ENCODE data around the gene METTL13. TPM values are rescaled to one million over a fixed set of nuclear protein-coding genes. Genes with fewer than 3 reads are reported as not detected.

The METTL13 gene
- total and polyA plus RNA-seq, 8 donors = 1.8 to 101 (median 14.4) TPM

DNA sequence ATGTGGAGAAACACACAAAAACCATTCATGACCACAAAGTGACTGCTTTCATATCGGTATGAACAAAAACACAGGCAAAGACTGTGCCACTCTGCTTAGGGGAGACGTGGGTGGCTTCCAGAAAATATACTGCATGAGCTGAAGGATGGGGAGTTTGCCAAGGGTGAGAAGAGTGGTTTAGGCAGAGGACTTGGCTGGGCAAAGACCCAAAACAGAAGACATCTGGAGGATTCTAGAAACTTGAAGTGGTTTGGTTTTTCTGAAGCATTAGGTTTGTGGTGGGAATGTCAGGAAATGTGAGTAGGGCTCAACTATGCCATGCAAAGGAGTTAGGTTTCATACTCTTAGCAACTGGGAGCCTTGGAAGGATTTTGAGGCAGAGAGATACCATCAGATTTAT lies 33.2 kb downstream of the METTL13 start:
- H3K27ac ChIP-seq = no peak overlapping the region
- intact Hi-C loops (cut with DNase I; ENCODE audit: low total_unique reads) = no loop called here

DNA sequence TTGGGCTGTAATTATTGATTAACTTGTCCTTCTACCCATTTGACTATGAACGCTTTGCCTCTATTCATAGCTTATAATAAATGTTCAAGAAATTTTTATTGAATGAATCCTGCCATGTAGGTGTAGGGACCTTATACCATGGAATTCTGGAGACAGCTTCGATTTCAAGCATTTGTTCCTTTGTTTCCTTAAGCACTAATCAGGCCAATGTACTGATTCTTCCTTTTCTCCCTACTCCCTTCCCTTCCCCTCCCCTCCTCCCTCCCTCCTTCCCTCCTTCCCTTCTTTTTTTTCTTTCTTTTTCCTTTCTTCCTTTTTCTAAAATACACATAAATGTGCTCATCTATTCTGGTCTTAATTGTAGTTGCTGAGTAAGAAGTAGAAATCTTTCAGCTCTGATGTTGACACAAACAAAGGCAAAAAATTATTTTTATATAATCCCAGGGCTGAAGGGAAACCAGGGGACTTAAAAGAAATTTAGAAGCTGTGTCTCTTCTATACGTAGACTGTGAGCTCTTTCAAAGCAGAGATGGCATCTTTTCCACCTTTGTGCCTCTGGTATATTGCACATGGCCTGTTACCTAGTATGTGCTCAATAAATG lies 34.9 kb downstream of the METTL13 start:
- Histone ChIP-seq H3K27me3 (no peaks in the 10 kb centered on the region), H3K4me3 (no peak overlapping the region), H3K4me1 (peaks cover 0 to 3% (median 0%) of the 10 kb centered on the region in 4 donors), H3K36me3 (no peaks in the 10 kb centered on the region), H3K27ac (no peak overlapping the region), H3K9me3 (no peaks in the 10 kb centered on the region)
- intact Hi-C loops (cut with DNase I; ENCODE audit: low total_unique reads) = no loop called here
- TF ChIP-seq POLR2AphosphoS5 (IDR thresholded peaks at IDR 0.05) = no peak
- TF ChIP-seq EP300 (IDR thresholded peaks at IDR 0.05) = no peak
- TF ChIP-seq POLR2A (IDR thresholded peaks at IDR 0.05) = no peak
- TF ChIP-seq, protein P1, sequence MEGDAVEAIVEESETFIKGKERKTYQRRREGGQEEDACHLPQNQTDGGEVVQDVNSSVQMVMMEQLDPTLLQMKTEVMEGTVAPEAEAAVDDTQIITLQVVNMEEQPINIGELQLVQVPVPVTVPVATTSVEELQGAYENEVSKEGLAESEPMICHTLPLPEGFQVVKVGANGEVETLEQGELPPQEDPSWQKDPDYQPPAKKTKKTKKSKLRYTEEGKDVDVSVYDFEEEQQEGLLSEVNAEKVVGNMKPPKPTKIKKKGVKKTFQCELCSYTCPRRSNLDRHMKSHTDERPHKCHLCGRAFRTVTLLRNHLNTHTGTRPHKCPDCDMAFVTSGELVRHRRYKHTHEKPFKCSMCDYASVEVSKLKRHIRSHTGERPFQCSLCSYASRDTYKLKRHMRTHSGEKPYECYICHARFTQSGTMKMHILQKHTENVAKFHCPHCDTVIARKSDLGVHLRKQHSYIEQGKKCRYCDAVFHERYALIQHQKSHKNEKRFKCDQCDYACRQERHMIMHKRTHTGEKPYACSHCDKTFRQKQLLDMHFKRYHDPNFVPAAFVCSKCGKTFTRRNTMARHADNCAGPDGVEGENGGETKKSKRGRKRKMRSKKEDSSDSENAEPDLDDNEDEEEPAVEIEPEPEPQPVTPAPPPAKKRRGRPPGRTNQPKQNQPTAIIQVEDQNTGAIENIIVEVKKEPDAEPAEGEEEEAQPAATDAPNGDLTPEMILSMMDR (IDR thresholded peaks at IDR 0.05) = no peak
- DNase-seq = no peak
- 83 to 90% (median 88%) methylated on average over 3 of the region's 3 CpGs for WGBS, 5 donors

More for the DNA sequence above, 33.2 kb downstream of the METTL13 start:
- H3K36me3 ChIP-seq = no peaks in the 10 kb centered on the region
- DNase-seq = no peak
- H3K4me1 ChIP-seq = peaks cover 0 to 3% (median 0%) of the 10 kb centered on the region in 4 donors
- WGBS, 5 donors = 54 to 83% (median 70%) methylated on average over 2 of the region's 2 CpGs
- H3K4me3 ChIP-seq = no peak overlapping the region
- TF ChIP-seq POLR2AphosphoS5 (IDR thresholded peaks at IDR 0.05) = no peak
- TF ChIP-seq EP300 (IDR thresholded peaks at IDR 0.05) = no peak
- TF ChIP-seq, protein P1 (IDR thresholded peaks at IDR 0.05) = no peak
- no peak for TF ChIP-seq POLR2A (IDR thresholded peaks at IDR 0.05)
- H3K9me3 ChIP-seq = no peaks in the 10 kb centered on the region
- H3K27me3 ChIP-seq = no peaks in the 10 kb centered on the region

DNA sequence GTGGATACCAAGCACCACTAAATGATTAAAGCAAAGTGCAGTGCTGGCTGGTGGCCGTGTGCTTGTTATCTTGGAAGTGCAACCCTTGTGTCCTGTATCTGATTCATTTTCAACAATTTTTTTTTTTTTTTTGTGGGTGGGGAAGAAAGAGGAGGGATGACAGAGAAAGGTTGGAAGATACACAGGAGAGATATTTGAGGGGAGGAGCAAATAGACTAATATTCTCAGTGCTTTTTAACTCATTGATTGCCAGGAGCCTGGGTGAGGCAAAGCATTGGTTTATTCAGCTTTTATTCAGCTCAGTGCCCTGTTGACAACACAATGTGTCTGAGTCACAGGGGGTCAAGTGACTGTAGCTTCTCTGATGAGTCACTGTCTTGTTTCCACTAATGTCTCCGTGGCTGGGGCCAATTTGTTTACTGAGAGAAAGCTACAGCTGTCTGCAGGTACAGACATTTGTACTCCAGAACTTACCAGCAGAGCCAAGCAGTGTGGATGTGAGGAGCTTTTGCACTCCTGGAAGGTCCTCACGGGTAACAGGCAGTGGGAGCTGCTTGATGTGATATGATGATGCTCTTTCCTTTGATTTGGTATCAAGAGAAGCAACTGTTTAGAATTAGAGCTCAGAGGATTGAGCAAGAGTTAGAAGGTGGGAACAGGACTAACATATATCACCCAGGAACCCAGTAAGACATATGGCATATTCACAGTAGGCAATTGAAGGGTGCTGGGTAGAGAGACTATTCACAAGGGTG lies 36.2 kb downstream of the METTL13 start:
- H3K4me3 ChIP-seq = no peak overlapping the region
- 22 to 35% (median 30%) methylated on average over 3 of the region's 3 CpGs for WGBS, 5 donors
- no peaks in the 10 kb centered on the region for H3K9me3 ChIP-seq
- H3K27ac ChIP-seq = no peak overlapping the region
- TF ChIP-seq, protein P1 (IDR thresholded peaks at IDR 0.05) = no peak
- TF ChIP-seq POLR2AphosphoS5 (IDR thresholded peaks at IDR 0.05) = no peak
- no peak for TF ChIP-seq EP300 (IDR thresholded peaks at IDR 0.05)
- TF ChIP-seq POLR2A (IDR thresholded peaks at IDR 0.05) = no peak
- no peaks in the 10 kb centered on the region for H3K36me3 ChIP-seq
- DNase-seq = no peak
- intact Hi-C loops (cut with DNase I; ENCODE audit: low total_unique reads) = no loop called here
- no peaks in the 10 kb centered on the region for H3K27me3 ChIP-seq
- H3K4me1 ChIP-seq = peaks cover 0 to 3% (median 0%) of the 10 kb centered on the region in 4 donors

DNA sequence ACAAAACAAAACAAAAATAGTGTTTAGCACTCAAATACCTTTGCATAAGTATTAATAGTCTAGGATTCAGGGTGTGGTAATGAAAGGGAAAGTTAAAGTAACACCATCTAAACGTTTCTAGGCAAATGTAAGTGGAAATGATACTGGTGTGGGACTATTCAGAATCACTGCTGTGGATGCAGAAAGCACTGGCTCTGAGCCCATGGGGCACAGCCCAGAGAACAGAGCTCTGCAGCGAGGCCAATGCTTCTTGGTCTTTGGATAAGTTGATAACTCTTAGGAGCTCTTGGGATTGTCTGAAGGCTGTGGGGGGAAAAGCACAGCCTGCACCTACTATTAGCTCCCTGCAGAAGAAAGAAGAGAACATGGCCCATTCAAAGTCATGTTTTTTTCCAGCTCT lies 38.5 kb downstream of the METTL13 start:
- intact Hi-C loops (cut with DNase I; ENCODE audit: low total_unique reads) = loop anchor here (10.0 kb wide), 1 partner anchor 155 kb away; no protein-coding TSS in a partner anchor

More for the DNA sequence above, 38.5 kb downstream of the METTL13 start:
- no peak for TF ChIP-seq POLR2A (IDR thresholded peaks at IDR 0.05)
- no peak for TF ChIP-seq POLR2AphosphoS5 (IDR thresholded peaks at IDR 0.05)
- TF ChIP-seq, protein P1 (IDR thresholded peaks at IDR 0.05) = no peak
- no peak for TF ChIP-seq EP300 (IDR thresholded peaks at IDR 0.05)
- no peak overlapping the region for H3K27ac ChIP-seq
- WGBS, 5 donors = 50 to 59% (median 53%) methylated on average over 2 of the region's 2 CpGs
- H3K4me1 ChIP-seq = peaks cover 0 to 3% (median 0%) of the 10 kb centered on the region in 4 donors
- H3K9me3 ChIP-seq = no peaks in the 10 kb centered on the region
- H3K4me3 ChIP-seq = no peak overlapping the region
- H3K27me3 ChIP-seq = no peaks in the 10 kb centered on the region
- H3K36me3 ChIP-seq = no peaks in the 10 kb centered on the region
- DNase-seq = no peak

Measured in stomach (tissue), 9 donors.